Stimulated activated CD8-positive, alpha-beta memory T cell treated with anti-CD3 and anti-CD28 coated beads, Interleukin-4, amount 100 ng/mL, for 48 hours (primary cell): Measurements from ENCODE around the gene NLRP11.
"Not testable (repeated sequence)": the region's sequence is repeated elsewhere in the genome, so short reads cannot be mapped to it uniquely, and the experiment has no call there.

ENCODE experiments used
- DNase-seq: peaks from one replicate; pipeline ENCODE4 v3.0.0-alpha.2; 2020

The NLRP11 gene

GRCh38 chr19:55769632-55770031 is 62.2 kb downstream of the NLRP11 start:
- DNase-seq, result not testable (repeated sequence)

GRCh38 chr19:55768818-55769217 is 63.0 kb downstream of the NLRP11 start, which contains the start of gene RFPL4AL1:
Gene RFPL4AL1, plus strand, starts transcription at chr19:55769118. Its CDS starts 2,687 bp downstream, at chr19:55771805.
- DNase-seq, result not testable (repeated sequence)

- DNase-seq, result no peak
Measured at GRCh38 chr19:55766466-55766865, 65.3 kb downstream of the NLRP11 start.

GRCh38 chr19:55758797-55759196 is 73.0 kb downstream of the NLRP11 start, which contains the start of gene RFPL4A:
Gene RFPL4A, plus strand, starts transcription at chr19:55759097. Its CDS starts 2,704 bp downstream, at chr19:55761801.
- DNase-seq, result not testable (repeated sequence)

GRCh38 chr19:55756808-55757207 is 75.0 kb downstream of the NLRP11 start:
- DNase-seq, result not testable (repeated sequence)

- no peak for DNase-seq
Measured at GRCh38 chr19:55753401-55753800, 78.4 kb downstream of the NLRP11 start.

- DNase-seq, result no peak
Measured at GRCh38 chr19:55750715-55751114, 81.1 kb downstream of the NLRP11 start.

GRCh38 chr19:55738302-55738701 is 93.5 kb downstream of the NLRP11 start, which contains the start of gene NLRP9:
Gene NLRP9, minus strand, starts transcription at chr19:55738402. Its CDS starts 28 bp downstream, at chr19:55738374.
- no peak for DNase-seq
